Measurements from ENCODE around the gene KCNE2. TPM values are rescaled to one million over a fixed set of nuclear protein-coding genes. Genes with fewer than 3 reads are reported as not detected.

Gene KCNE2, protein sequence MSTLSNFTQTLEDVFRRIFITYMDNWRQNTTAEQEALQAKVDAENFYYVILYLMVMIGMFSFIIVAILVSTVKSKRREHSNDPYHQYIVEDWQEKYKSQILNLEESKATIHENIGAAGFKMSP
- not detected in 2 replicates for total RNA-seq

DNA sequence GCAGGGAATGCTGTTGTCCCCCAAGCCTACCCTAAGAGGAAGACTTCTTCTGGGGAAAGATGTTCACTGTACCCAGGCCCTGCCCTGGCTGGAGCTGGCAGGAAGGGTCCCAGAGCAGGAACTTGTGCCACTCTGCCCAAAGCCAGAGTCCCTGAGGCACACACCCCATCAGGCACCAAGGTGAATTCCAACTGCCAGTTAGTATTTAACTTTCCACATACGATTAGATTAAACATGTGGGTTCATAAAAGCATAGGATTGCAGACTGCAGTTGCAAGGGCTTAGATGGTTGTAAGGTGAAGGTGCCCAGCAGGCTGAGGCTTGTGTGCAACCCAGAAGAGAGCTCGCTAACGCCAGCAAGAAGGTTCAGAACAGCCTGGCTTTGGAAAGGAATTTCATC is at the start of gene KCNE2:
KCNE2 (plus strand) TSS at position 274 of the 400 bp plus-strand sequence. CDS start 6,473 bp downstream, outside the sequence.

DNA sequence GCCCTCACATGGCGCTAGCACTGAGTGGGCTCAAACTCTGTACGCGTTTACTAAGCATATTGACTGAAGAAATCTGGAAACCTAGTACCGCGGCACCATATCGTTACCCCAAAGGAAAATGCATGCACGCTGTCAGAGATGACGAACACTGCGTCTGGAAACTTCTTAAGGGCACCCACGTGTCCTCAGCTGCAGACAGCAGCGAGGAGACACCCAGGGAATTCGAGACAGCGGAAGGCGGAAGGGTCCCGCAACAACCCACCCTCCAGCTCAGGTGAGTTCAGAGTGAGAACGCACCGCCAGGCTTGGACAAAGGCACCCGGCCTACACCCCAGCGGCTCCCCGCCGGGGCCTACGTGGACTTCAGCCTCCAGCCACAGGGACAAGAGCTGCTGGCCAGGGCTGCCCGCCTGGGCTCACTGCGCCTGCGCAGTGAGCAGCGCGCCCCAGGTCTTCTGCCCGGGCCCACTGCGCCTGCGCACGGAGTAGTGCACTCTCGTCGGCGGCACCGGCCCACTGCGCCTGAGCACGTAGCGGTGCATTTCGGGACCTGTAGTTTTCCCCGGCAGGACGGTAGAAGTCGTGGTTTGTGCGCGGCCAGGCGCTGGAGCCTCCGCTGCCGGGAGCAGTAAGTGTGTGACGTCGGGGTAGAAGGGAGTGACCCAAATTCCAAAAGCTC is 11.3 kb downstream of the KCNE2 start, which contains the start of gene SMIM11:
SMIM11 (plus strand) TSS at position 568 of the 679 bp plus-strand sequence. CDS start 3,998 bp downstream, outside the sequence.

Other genes starting within 250 kb of the KCNE2 start
- gene SMIM11, start 11.5 kb downstream of the KCNE2 start, total RNA-seq, result 14.0 and 14.1 TPM in 2 replicates
- gene SMIM34, start 59.9 kb downstream of the KCNE2 start, total RNA-seq, result not detected in 2 replicates
- gene KCNE1, start 148.2 kb downstream of the KCNE2 start, total RNA-seq, result under 0.01 and 0.25 TPM in 2 replicates

Measured in bladder microvascular endothelial cell (primary cell).